HG02870 (cell line): ENCODE results near the gene NIPAL3.

Source experiments
- ATAC-seq: cut with Tn5 transposase; IDR thresholded peaks from one replicate; pipeline ENCODE4 v1.9.1; 2021; ENCODE audit warnings: mild to moderate bottlenecking, moderate library complexity; ENCODE audit not compliant: unreplicated experiment

The NIPAL3 gene

GRCh38 chr1:24390924-24391782 lies 24.4 kb upstream of the NIPAL3 start:
- no peak for ATAC-seq

GRCh38 chr1:24391882-24392603 lies 23.6 kb upstream of the NIPAL3 start:
- ATAC-seq = peak; percentile 65

GRCh38 chr1:24392604-24392946 lies 23.0 kb upstream of the NIPAL3 start:
- no peak for ATAC-seq

GRCh38 chr1:24392982-24393650 lies 22.5 kb upstream of the NIPAL3 start:
- no peak for ATAC-seq

- no peak for ATAC-seq
Measured at GRCh38 chr1:24393892-24394291, 21.7 kb upstream of the NIPAL3 start.

- ATAC-seq = no peak
Measured at GRCh38 chr1:24400065-24400464, 15.5 kb upstream of the NIPAL3 start.

GRCh38 chr1:24403806-24404205 lies 11.8 kb upstream of the NIPAL3 start:
- no peak for ATAC-seq

- no peak for ATAC-seq
Measured at GRCh38 chr1:24406788-24407187, 8.8 kb upstream of the NIPAL3 start.

- ATAC-seq = no peak
Measured at GRCh38 chr1:24409535-24409934, 6.1 kb upstream of the NIPAL3 start.

- no peak for ATAC-seq
Measured at GRCh38 chr1:24410750-24411149, 4.9 kb upstream of the NIPAL3 start.

- ATAC-seq = no peak
Measured at GRCh38 chr1:24411963-24412362, 3.6 kb upstream of the NIPAL3 start.

- ATAC-seq = no peak
Measured at GRCh38 chr1:24412408-24412807, 3.2 kb upstream of the NIPAL3 start.

GRCh38 chr1:24413350-24414163 lies 2.0 kb upstream of the NIPAL3 start, which contains the start of gene STPG1:
Gene STPG1, minus strand, starts transcription at chr1:24413782. Its CDS starts 12,394 bp downstream, at chr1:24401388.
- no peak for ATAC-seq

GRCh38 chr1:24414775-24415333 lies 748 bp upstream of the NIPAL3 start:
- no peak for ATAC-seq

- peak; percentile 4 for ATAC-seq
Measured at GRCh38 chr1:24415910-24416665, 486 bp downstream of the NIPAL3 start.

GRCh38 chr1:24416666-24417391 lies 1.2 kb downstream of the NIPAL3 start:
- no peak for ATAC-seq

GRCh38 chr1:24417681-24418080 lies 2.1 kb downstream of the NIPAL3 start:
- no peak for ATAC-seq

GRCh38 chr1:24418898-24419628 lies 3.5 kb downstream of the NIPAL3 start:
- ATAC-seq = no peak
